Endothelial cell of umbilical vein (primary cell): ENCODE data around the gene PTPRD. TPM values are rescaled to one million over a fixed set of nuclear protein-coding genes. Genes with fewer than 3 reads are reported as not detected.

Experiments used
- BruUV-seq: library from RNA; stranded (reverse); fragments of 400-500 nt; replicated peaks from 2 replicates; lab custom pipeline; 2021; lab: Mats Ljungman, UMichigan
- CTCF ChIA-PET: fragments of 300-600, 350-600 bp; sonication (Branson Sonifier 250); formaldehyde crosslinking; loops from one replicate; lab custom pipeline; 2021; ENCODE audit warnings: antibody characterized with exemption, inconsistent platforms; lab: Charles Lee
- POLR2A ChIA-PET: fragments of 300-600, 350-600 bp; sonication (Branson Sonifier 250); formaldehyde crosslinking; loops from one replicate; lab custom pipeline; 2021; ENCODE audit warnings: antibody characterized with exemption, inconsistent platforms; lab: Charles Lee
- DNase-seq: peaks from one replicate; pipeline ENCODE4 v3.0.0-alpha.2; 2011; ENCODE audit warnings: low read depth, low spot score
- FAIRE-seq: peaks from 2 replicates; lab custom pipeline; 2011; peaks lifted over from hg19 to GRCh38; lab: Jason Lieb, UNC
- H2AFZ ChIP-seq: 2 replicates; pipeline ENCODE4 v1.6.0; 2012; ENCODE audit warnings: low read depth, low read length, control low read depth, inconsistent platforms
- H3K27ac ChIP-seq: 2 replicates; pipeline ENCODE4 v1.5.1; 2011; ENCODE audit warnings: low read depth, mild to moderate bottlenecking, control low read depth, low read length, moderate library complexity; ENCODE audit not compliant: insufficient read depth
- H3K27me3 ChIP-seq, 2 experiments: 2 replicates each; pipeline versions ENCODE4 v1.6.0 to v1.6.1; 2011; ENCODE audit warnings: low read length in 2 of 2, mixed read lengths in 1 of 2; ENCODE audit not compliant: control insufficient read depth in 2 of 2, insufficient read depth in 2 of 2
- H3K36me3 ChIP-seq, 2 experiments: 2 replicates in 1 of 2; 3 replicates in 1 of 2; pipeline ENCODE4 v1.5.1; 2011; ENCODE audit warnings: low read length in 2 of 2, mild to moderate bottlenecking in 1 of 2, moderate library complexity in 1 of 2; ENCODE audit not compliant: control insufficient read depth in 2 of 2, insufficient read depth in 2 of 2; ENCODE audit errors: extremely low read depth in 1 of 2
- H3K4me1 ChIP-seq: 3 replicates; pipeline ENCODE4 v1.5.1; 2011; ENCODE audit warnings: mild to moderate bottlenecking, low read length; ENCODE audit not compliant: control insufficient read depth, insufficient read depth; ENCODE audit errors: extremely low read depth
- H3K4me2 ChIP-seq: 2 replicates; pipeline ENCODE4 v1.6.1; 2011; ENCODE audit warnings: low read length, control low read depth, mixed read lengths; ENCODE audit not compliant: insufficient read depth
- H3K4me3 ChIP-seq, 3 experiments: fragments of 200-600 bp in 1 of 3; sonication (generic), shearing (Covaris generic) in 1 of 3; replicated peaks in 1 of 3; 2 replicates each; pipeline ENCODE4 v1.5.1; 2011 to 2016; ENCODE audit warnings: control low read depth in 3 of 3, low read length in 3 of 3, mild to moderate bottlenecking in 2 of 3, inconsistent platforms in 1 of 3, low read depth in 1 of 3, moderate library complexity in 1 of 3; ENCODE audit not compliant: insufficient read depth in 1 of 3
- H3K79me2 ChIP-seq: 2 replicates; pipeline ENCODE4 v1.6.0; 2012; ENCODE audit warnings: low read length, inconsistent platforms; ENCODE audit not compliant: control insufficient read depth, insufficient read depth
- H3K9ac ChIP-seq: replicated peaks from 2 replicates; pipeline ENCODE3; 2011; ENCODE audit warnings: low read length, control low read depth; ENCODE audit not compliant: insufficient read depth; ENCODE audit errors: extremely low read depth
- H3K9me1 ChIP-seq: replicated peaks from 3 replicates; pipeline ENCODE4 v1.6.0; 2011; ENCODE audit warnings: mild to moderate bottlenecking, low read length; ENCODE audit not compliant: control insufficient read depth, insufficient read depth; ENCODE audit errors: extremely low read depth
- H3K9me3 ChIP-seq: replicated peaks from 2 replicates; pipeline ENCODE4 v1.5.1; 2012; ENCODE audit warnings: low read length, inconsistent platforms; ENCODE audit not compliant: control insufficient read depth, insufficient read depth
- H4K20me1 ChIP-seq: replicated peaks from 2 replicates; pipeline ENCODE3; 2011; ENCODE audit warnings: mild to moderate bottlenecking, low read length; ENCODE audit not compliant: control insufficient read depth, insufficient read depth; ENCODE audit errors: extremely low read depth
- GATA2 ChIP-seq: IDR thresholded peaks from 2 replicates; pipeline ENCODE4 v1.7.0; 2011; ENCODE audit warnings: low read depth, mild to moderate bottlenecking, moderate library complexity, mixed read lengths, low read length; ENCODE audit not compliant: insufficient read length, insufficient read depth
- JUN ChIP-seq: IDR thresholded peaks from 2 replicates; pipeline ENCODE4 v1.6.1; 2011; ENCODE audit warnings: borderline replicate concordance, low read depth; ENCODE audit not compliant: insufficient read length, insufficient read depth
- dilution Hi-C: fragments of 300-500 bp; cut with MboI; formaldehyde crosslinking; loops from one replicate; pipeline ENCODE4 v1.15.0; 2019; ENCODE audit warnings: low sequenced_read_pairs; ENCODE audit not compliant: extremely low pct_ligation_motif_present
- intact Hi-C: fragments of 100-400 bp; cut with micrococcal nuclease; formaldehyde crosslinking; loops from one replicate; pipeline ENCODE4 v1.10.0; 2022
- polyA plus RNA-seq, 4 experiments: library from polyadenylated mRNA; depleted of rRNA in 3 of 4; stranded (reverse) in 3 of 4; unstranded in 1 of 4; fragments of >200 nt; gene quantifications; 2 replicates each; pipeline versions ENCODE4 v1.2.1 to v1.2.3, GENCODE V29; 2011 to 2012; ENCODE audit warnings: missing spikeins in 1 of 4
- total RNA-seq: library from RNA; stranded (reverse); gene quantifications from 2 replicates; pipeline ENCODE4 v1.2.3, GENCODE V29; 2021
- TF ChIP-seq, protein P1 (sequence below), 2 donors: IDR thresholded peaks; 1 replicate in 1 of 2; 2 replicates in 1 of 2; pipeline ENCODE4 v1.5.1; 2011; ENCODE audit warnings: low read length in 2 of 2, mild to moderate bottlenecking in 2 of 2, moderate library complexity in 2 of 2, control low read depth in 1 of 2, inconsistent platforms in 1 of 2, low read depth in 1 of 2; ENCODE audit not compliant: insufficient read depth in 1 of 2; ENCODE audit errors: extremely low read depth in 1 of 2

The PTPRD gene
- total and polyA plus RNA-seq, 2 donors (not counting 3 experiments of a cell fraction or from before 2014, with no cell fraction given), result 5.5 to 5.7 TPM

DNA sequence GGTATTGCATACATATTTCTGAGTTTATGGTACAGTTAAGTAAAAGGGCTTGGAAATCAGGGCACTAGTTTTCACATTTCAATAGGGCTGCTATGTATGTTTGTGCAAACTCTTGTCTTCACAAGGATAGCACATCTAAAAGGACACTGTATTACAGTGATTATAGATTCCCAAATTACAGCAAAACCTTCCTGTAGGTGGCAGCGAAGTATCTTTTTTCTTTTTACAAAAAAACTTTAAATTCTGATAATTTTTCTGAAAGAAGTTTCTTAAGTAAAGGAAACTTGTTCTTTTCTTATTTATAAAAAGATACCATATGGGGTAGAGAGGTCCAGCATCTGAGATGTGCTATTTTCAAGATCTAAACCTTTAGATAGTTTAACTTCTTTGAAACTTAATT is 337.8 kb downstream of the PTPRD start:
- H3K36me3 ChIP-seq, result no peaks in the 10 kb centered on the region
- DNase-seq, result peak; percentile 35
- H3K9me3 ChIP-seq, result no peaks in the 10 kb centered on the region
- H3K27me3 ChIP-seq, result no peaks in the 10 kb centered on the region
- no peak overlapping the region for H2AFZ ChIP-seq
- H3K9me1 ChIP-seq, result no peaks in the 10 kb centered on the region
- H3K4me3 ChIP-seq, result no peak overlapping the region
- intact Hi-C loops (no loop called here), dilution Hi-C loops (no loop called here)
- H3K27ac ChIP-seq, result no peak overlapping the region
- H3K4me1 ChIP-seq, result no peaks in the 10 kb centered on the region
- ChIA-PET POLR2A (no interaction called here), CTCF (interaction anchor here (0.9 to 2.7 kb wide), 6 partner anchors 10 to 230 kb away, joined by 3 to 16 read pairs (median 4); no protein-coding TSS in a partner anchor)
- no peak for TF ChIP-seq GATA2
- TF ChIP-seq, protein P1, sequence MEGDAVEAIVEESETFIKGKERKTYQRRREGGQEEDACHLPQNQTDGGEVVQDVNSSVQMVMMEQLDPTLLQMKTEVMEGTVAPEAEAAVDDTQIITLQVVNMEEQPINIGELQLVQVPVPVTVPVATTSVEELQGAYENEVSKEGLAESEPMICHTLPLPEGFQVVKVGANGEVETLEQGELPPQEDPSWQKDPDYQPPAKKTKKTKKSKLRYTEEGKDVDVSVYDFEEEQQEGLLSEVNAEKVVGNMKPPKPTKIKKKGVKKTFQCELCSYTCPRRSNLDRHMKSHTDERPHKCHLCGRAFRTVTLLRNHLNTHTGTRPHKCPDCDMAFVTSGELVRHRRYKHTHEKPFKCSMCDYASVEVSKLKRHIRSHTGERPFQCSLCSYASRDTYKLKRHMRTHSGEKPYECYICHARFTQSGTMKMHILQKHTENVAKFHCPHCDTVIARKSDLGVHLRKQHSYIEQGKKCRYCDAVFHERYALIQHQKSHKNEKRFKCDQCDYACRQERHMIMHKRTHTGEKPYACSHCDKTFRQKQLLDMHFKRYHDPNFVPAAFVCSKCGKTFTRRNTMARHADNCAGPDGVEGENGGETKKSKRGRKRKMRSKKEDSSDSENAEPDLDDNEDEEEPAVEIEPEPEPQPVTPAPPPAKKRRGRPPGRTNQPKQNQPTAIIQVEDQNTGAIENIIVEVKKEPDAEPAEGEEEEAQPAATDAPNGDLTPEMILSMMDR (IDR thresholded peaks at IDR 0.05; ENCODE audit: extremely low read depth in 1 of 2, insufficient read depth in 1 of 2, low read depth in 1 of 2, low read length in 2 of 2), result peak; percentile 7 to 19
- BruUV-seq, result no TSS peak
- H3K4me2 ChIP-seq, result no peak overlapping the region
- FAIRE-seq, result no peak
- H3K79me2 ChIP-seq, result no peaks in the 10 kb centered on the region
- no peak overlapping the region for H3K9ac ChIP-seq
- H4K20me1 ChIP-seq, result no peaks in the 10 kb centered on the region

DNA sequence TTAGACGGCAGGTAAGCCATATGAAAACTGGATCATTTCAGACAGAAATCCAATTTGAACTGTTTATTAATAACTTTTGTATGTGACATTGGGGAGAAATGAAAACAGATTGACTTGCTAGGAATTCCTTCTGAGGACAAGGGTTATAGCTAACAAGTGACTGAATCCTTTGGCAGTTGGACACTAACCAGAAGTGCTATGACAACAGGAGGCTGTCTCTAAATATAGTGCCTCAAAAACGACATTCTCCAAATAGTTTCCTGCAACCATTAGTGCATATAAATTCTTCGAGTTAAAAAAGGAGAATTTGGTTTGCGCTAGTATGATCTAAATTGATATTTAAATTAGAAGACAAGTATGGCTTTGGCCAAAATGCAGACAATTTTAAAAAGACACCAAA is 338.6 kb downstream of the PTPRD start:
- Histone ChIP-seq H2AFZ (peak overlapping the region; percentile 20), H3K4me3 (no peak overlapping the region), H3K4me1 (no peaks in the 10 kb centered on the region), H3K79me2 (no peaks in the 10 kb centered on the region), H3K9me3 (no peaks in the 10 kb centered on the region), H3K27ac (no peak overlapping the region), H3K36me3 (no peaks in the 10 kb centered on the region), H3K9me1 (no peaks in the 10 kb centered on the region), H3K4me2 (no peak overlapping the region), H3K9ac (no peak overlapping the region), H4K20me1 (no peaks in the 10 kb centered on the region), H3K27me3 (no peaks in the 10 kb centered on the region)
- FAIRE-seq (peak; percentile 57), DNase-seq (peak; percentile 25)
- no peak for TF ChIP-seq JUN
- dilution Hi-C loops, result no loop called here
- intact Hi-C loops, result no loop called here
- BruUV-seq, result no TSS peak
- ChIA-PET CTCF (interaction anchor here (0.9 to 2.7 kb wide), 10 partner anchors 8 to 229 kb away, joined by 3 to 16 read pairs (median 4); no protein-coding TSS in a partner anchor), POLR2A (no interaction called here)
